ENCODE data around the gene RPL39. TPM values are rescaled to one million over a fixed set of nuclear protein-coding genes. Genes with fewer than 3 reads are reported as not detected.
"Not testable (repeated sequence)": the region's sequence is repeated elsewhere in the genome, so short reads cannot be mapped to it uniquely, and the experiment has no call there.

The RPL39 gene
- total RNA-seq, 4 donors from 2014 or later, result 2,066 to 6,085 (median 2,614) TPM

GRCh38 chrX:119817130-119817690 is 25.8 kb upstream of the RPL39 start:
- TF ChIP-seq CTCF (IDR thresholded peaks at IDR 0.05), result no peak
- no peak for TF ChIP-seq POLR2A (IDR thresholded peaks at IDR 0.05)
- 69 to 82% methylated on average over 6 of the region's 6 CpGs for WGBS, 2 donors
- DNase-seq (ENCODE audit: low spot score in 2 of 2), result no peak
- intact Hi-C loops (cut with DNase I; ENCODE audit: low total_unique reads), result no loop called here
- no peak overlapping the region for H3K4me3 ChIP-seq (ENCODE audit: low read depth, poor library complexity, severe bottlenecking)

- WGBS, 2 donors, result 24 to 57% methylated on average over 3 of the region's 3 CpGs
Observed at GRCh38 chrX:119816300-119816699, 24.9 kb upstream of the RPL39 start.

GRCh38 chrX:119809185-119809666 is 17.8 kb upstream of the RPL39 start:
- no peak overlapping the region for H3K4me3 ChIP-seq (ENCODE audit: low read depth, poor library complexity, severe bottlenecking)
- DNase-seq (ENCODE audit: low spot score in 2 of 2), result no peak
- TF ChIP-seq POLR2A (IDR thresholded peaks at IDR 0.05), result no peak
- no peak for TF ChIP-seq CTCF (IDR thresholded peaks at IDR 0.05)
- intact Hi-C loops (cut with DNase I; ENCODE audit: low total_unique reads), result no loop called here
- 65 to 100% methylated on average over 1 of the region's 1 CpG for WGBS, 2 donors

More at GRCh38 chrX:119816300-119816699, 24.9 kb upstream of the RPL39 start:
- TF ChIP-seq CTCF (IDR thresholded peaks at IDR 0.05) (no peak), POLR2A (IDR thresholded peaks at IDR 0.05) (no peak)
- intact Hi-C loops (cut with DNase I; ENCODE audit: low total_unique reads), result no loop called here
- peak in 1 of 2 donors; percentile 21 for DNase-seq (ENCODE audit: low spot score in 2 of 2)
- no peak overlapping the region for H3K4me3 ChIP-seq (ENCODE audit: low read depth, poor library complexity, severe bottlenecking)

- intact Hi-C loops (cut with DNase I; ENCODE audit: low total_unique reads), result not testable (repeated sequence)
Observed at GRCh38 chrX:119808461-119808860, 17.0 kb upstream of the RPL39 start.

GRCh38 chrX:119802546-119802945 is 11.1 kb upstream of the RPL39 start:
- intact Hi-C loops (cut with DNase I; ENCODE audit: low total_unique reads), result no loop called here
- DNase-seq (ENCODE audit: low spot score in 2 of 2), result no peak
- WGBS, 2 donors, result 90 to 93% methylated on average over 8 of the region's 8 CpGs
- H3K4me3 ChIP-seq (ENCODE audit: low read depth, poor library complexity, severe bottlenecking), result no peak overlapping the region
- no peak for TF ChIP-seq POLR2A (IDR thresholded peaks at IDR 0.05)
- no peak for TF ChIP-seq CTCF (IDR thresholded peaks at IDR 0.05)

More at GRCh38 chrX:119808461-119808860, 17.0 kb upstream of the RPL39 start:
- DNase-seq (ENCODE audit: low spot score in 2 of 2); H3K4me3 ChIP-seq (ENCODE audit: low read depth, poor library complexity, severe bottlenecking): not testable (repeated sequence)
- 61% methylated on average over 2 of the region's 4 CpGs; no CpG with 5 or more reads in 1 of the 2 donors for WGBS, 2 donors

GRCh38 chrX:119801253-119802221 is 10.1 kb upstream of the RPL39 start:
- intact Hi-C loops (cut with DNase I; ENCODE audit: low total_unique reads), result no loop called here
- TF ChIP-seq POLR2A (IDR thresholded peaks at IDR 0.05) (no peak), CTCF (IDR thresholded peaks at IDR 0.05) (no peak)
- no peak for DNase-seq (ENCODE audit: low spot score in 2 of 2)
- WGBS, 2 donors, result 86 to 97% methylated on average over 2 of the region's 2 CpGs
- H3K4me3 ChIP-seq (ENCODE audit: low read depth, poor library complexity, severe bottlenecking), result no peak overlapping the region

Measured in lower leg skin (tissue), 4 donors.